IMR-90 (cell line): ENCODE measurements around the gene BAHD1.

Source experiments
- BHLHE40 ChIP-seq: fragments of 150-350 bp; IDR thresholded peaks from 2 replicates; pipeline ENCODE4 v1.6.1; 2016; ENCODE audit warnings: mild to moderate bottlenecking, low read depth, low read length
- CEBPB ChIP-seq: IDR thresholded peaks from 2 replicates; pipeline ENCODE4 v1.6.1; 2012; ENCODE audit warnings: low read depth, low read length, improper control_type of control experiment
- CHD1 ChIP-seq: IDR thresholded peaks from 2 replicates; pipeline ENCODE4 v1.6.1; 2012; ENCODE audit warnings: low read depth, low read length, improper control_type of control experiment
- POLR2A ChIP-seq: IDR thresholded peaks from 2 replicates; pipeline ENCODE4 v1.6.1; 2012; ENCODE audit warnings: mild to moderate bottlenecking, low read depth, low read length
- RAD21 ChIP-seq: IDR thresholded peaks from 2 replicates; pipeline ENCODE4 v1.6.1; 2012; ENCODE audit warnings: low read length, improper control_type of control experiment
- SMC3 ChIP-seq: fragments of 150-350 bp; IDR thresholded peaks from 2 replicates; pipeline ENCODE4 v1.6.1; 2016; ENCODE audit warnings: low read depth, mild to moderate bottlenecking, antibody characterized with exemption, low read length, moderate library complexity
- TF ChIP-seq, protein P1 (sequence below): conservative IDR thresholded peaks from 2 replicates; pipeline ENCODE4 v1.5.1; 2012; ENCODE audit warnings: mild to moderate bottlenecking, low read depth, low read length, improper control_type of control experiment
- TF ChIP-seq, protein P2 (sequence below): fragments of 150-350 bp; IDR thresholded peaks from 2 replicates; pipeline ENCODE4 v1.6.1; 2016; ENCODE audit warnings: low read depth, mild to moderate bottlenecking, low read length, moderate library complexity, borderline replicate concordance

DNA sequence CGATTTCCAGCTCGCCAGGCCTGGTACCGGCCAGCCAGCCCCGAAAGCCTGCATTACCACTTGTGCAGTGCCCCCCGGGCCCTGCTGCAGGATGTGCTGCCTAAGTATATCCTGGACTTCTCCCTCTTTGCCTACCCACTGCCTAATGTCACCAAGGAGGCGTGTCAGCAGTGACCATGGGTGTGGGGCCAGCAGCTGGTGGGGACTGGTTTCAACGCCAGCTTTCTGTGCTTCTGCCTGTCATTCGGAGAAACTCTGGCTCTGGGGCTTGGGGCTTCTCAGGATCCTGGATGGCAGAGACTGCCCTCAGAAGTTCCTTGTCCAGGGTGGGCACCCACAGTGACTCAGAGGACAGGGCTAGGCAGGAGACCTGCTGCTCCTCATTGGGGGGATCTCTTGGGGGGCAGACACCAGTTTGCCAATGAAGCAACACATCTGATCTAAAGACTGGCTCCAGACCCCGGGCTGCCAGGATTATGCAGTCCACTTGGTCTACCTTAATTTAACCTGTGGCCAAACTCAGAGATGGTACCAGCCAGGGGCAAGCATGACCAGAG, 31.5 kb downstream of the BAHD1 start:
- TF ChIP-seq, protein P1, sequence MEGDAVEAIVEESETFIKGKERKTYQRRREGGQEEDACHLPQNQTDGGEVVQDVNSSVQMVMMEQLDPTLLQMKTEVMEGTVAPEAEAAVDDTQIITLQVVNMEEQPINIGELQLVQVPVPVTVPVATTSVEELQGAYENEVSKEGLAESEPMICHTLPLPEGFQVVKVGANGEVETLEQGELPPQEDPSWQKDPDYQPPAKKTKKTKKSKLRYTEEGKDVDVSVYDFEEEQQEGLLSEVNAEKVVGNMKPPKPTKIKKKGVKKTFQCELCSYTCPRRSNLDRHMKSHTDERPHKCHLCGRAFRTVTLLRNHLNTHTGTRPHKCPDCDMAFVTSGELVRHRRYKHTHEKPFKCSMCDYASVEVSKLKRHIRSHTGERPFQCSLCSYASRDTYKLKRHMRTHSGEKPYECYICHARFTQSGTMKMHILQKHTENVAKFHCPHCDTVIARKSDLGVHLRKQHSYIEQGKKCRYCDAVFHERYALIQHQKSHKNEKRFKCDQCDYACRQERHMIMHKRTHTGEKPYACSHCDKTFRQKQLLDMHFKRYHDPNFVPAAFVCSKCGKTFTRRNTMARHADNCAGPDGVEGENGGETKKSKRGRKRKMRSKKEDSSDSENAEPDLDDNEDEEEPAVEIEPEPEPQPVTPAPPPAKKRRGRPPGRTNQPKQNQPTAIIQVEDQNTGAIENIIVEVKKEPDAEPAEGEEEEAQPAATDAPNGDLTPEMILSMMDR = no peak
- TF ChIP-seq POLR2A (no peak), SMC3 (no peak), CEBPB (no peak), BHLHE40 (no peak), CHD1 (no peak), RAD21 (no peak)
- TF ChIP-seq, protein P2, sequence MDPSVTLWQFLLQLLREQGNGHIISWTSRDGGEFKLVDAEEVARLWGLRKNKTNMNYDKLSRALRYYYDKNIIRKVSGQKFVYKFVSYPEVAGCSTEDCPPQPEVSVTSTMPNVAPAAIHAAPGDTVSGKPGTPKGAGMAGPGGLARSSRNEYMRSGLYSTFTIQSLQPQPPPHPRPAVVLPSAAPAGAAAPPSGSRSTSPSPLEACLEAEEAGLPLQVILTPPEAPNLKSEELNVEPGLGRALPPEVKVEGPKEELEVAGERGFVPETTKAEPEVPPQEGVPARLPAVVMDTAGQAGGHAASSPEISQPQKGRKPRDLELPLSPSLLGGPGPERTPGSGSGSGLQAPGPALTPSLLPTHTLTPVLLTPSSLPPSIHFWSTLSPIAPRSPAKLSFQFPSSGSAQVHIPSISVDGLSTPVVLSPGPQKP = no peak
